Suppressor macrophage (primary cell): ENCODE results near the gene DAPP1.
A peak's percentile ranks its signal among the peaks of the same experiment; 100 is the strongest.
"Not testable (repeated sequence)": the region's sequence is repeated elsewhere in the genome, so short reads cannot be mapped to it uniquely, and the experiment has no call there.

Experiments used
- DNase-seq, 4 experiments: peaks; one replicate each; pipeline ENCODE4 v3.0.0-alpha.2; 2020 to 2022

The DAPP1 gene

DNA sequence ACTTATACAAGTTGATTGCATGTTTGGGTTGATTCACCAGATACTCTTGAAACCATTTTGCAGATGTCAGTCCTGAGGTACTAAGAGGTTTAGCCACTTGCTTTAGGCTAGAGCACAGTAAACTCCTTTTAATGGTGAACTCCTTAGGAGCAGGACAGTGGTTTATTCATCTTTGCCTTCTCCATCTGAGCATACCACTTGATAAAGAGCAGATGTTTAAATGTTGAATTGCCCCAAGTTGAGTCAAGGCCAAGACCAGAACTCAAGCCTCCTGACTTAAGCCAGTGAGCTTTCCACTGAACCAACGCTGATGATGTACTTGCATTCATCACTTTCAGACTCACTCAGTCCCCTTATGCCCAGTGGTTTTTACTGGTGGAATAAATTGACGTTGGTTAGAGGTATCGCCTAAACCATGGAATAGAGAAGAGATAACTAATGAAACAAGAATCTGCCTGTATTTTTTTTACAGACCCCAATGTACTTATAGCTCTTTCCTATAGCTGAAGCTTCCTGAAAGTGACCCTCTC is 7.5 kb downstream of the DAPP1 start:
- no peak for DNase-seq

GRCh38 chr4:99825272-99825671 is 8.6 kb downstream of the DAPP1 start:
- no peak for DNase-seq

DNA sequence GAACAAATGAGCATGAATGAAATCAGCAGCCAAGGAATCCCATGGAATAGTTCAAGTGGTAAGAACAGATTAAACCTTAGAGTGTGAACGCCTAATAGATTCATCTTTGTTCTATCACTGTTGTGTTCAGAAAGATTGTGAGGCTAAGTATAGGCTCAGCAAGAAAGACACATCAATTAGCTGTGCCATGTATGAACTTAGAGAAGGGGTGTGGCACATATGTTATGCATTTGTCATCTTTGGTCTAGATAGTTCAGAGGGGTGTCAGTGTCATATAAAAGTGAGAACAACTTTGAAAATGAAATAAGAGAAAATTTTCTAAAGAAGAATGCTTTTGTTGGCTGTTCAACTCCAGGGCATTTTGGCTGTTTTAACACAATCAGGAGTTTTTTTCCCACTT is 9.4 kb downstream of the DAPP1 start:
- no peak for DNase-seq

DNA sequence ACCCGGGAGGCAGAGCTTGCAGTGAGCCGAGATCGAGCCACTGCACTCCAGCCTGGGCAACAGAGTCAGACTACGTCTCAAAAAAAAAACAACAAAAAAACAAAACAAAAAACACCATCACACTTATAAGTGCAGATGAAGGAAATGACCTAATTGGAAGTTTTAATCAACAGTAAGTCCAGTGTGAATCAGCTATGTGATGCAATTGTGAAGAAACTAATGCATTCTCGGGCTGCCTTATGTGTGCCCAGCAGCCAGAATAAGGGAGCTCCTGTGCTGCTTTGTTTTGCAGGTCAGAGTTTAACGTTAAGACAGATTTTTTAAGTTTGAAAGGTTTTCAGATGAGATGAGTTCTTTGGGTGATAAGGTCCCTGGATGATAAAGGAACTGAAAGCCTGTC is 10.8 kb downstream of the DAPP1 start:
- DNase-seq: peak in 2 of 4 experiments; percentile 43 to 50

- DNase-seq: no peak
Measured at GRCh38 chr4:99827857-99828256, 11.2 kb downstream of the DAPP1 start.

DNA sequence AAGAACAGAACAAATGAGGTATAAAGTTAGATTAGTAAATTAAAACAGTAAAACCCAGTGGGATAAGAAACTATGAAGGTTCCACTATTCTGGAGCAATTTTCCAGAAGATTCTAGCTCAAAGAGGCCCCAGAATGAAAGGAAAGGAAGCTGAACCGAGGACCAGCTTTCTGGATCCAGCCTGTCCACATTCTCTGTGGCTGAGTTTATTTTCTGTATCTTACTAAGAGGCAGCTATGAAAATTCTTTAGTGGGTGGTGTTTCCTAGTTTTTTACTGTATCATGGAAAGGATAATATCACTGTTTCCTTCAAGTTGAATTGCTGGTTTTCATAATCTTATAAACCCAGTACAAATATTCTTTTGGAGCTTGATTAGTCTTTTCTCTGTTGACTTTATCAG is 11.8 kb downstream of the DAPP1 start:
- no peak for DNase-seq

- not testable (repeated sequence) for DNase-seq
Measured at GRCh38 chr4:99830051-99830450, 13.4 kb downstream of the DAPP1 start.

DNA sequence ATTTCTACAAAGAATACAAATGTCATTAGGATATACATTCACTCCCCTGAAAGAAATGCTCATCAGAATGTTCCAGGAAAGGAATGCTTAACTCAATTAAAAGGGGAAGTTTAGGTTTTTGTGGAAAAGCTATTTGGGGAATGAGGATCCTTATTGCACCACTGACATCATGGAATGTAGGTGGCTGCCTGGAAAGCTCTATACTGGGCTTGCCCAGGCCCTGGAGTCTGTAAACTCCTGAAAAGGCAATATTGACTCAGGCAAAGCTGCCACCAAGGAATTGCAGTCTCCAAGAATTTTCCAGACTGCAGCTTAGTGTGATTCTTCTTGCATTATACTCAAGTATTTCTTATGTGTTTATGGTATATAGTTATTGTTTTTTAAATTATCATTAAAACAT is 15.7 kb downstream of the DAPP1 start:
- DNase-seq: no peak

GRCh38 chr4:99832758-99833157 is 16.1 kb downstream of the DAPP1 start:
- DNase-seq: no peak

GRCh38 chr4:99833756-99834155 is 17.1 kb downstream of the DAPP1 start:
- no peak for DNase-seq

- DNase-seq: no peak
Measured at GRCh38 chr4:99834569-99834968, 17.9 kb downstream of the DAPP1 start.

DNA sequence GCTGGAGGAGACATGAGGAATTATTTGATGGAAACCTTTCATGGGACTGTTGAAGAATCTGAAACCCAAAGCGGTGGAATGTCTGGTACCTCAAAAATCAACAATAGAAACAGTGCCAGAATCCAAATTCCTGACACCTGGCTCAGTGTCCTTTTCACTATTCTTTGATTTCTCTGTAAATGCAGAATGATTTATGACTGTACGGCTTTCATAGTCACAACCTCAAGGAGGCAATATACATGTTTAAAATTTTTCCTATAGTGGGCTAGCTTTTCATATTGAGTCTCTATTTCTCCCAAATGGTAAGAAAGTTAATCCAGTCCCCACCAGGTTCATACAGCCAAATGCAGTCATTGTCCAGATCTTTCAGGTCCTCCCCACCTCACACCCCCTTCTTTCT is 19.3 kb downstream of the DAPP1 start:
- DNase-seq: no peak

DNA sequence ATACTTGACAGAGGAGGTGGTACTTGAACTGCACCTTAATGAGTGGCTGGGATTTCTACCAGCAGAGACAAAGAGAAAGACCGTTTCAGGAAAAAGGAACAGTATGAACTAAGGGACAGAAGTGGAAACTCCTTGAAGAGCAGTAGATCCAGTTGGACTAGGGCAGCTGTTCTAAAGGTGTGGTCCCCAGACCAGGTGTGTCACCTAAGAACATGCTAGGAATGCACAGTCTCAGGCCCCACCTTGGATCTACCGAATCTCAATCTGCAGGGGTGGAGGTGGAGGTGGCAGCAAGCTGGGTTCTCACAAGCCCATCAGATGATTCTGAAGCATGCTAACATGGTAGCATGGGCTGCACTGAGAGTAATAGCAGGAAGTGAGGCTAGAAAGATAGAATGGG is 22.3 kb downstream of the DAPP1 start:
- DNase-seq: no peak

- no peak for DNase-seq
Measured at GRCh38 chr4:99841129-99841528, 24.5 kb downstream of the DAPP1 start.

DNA sequence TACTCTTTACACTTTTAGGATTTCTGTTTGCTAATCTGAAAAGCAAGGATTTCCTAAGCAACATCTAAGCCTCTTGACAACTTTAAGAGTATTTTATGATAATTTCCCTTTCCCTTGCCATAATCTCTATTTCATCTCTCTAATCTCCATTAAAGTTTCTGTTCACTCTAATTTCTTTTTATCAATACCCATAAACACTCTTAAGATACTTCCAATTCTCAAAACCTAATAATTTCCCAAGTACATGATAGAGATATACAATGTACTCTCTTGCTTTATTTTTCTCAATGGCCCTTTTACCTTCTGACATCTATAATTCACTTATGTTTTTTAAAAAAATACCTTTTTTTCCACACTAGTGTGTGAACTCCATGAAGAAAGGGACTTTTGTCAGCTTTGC is 26.8 kb downstream of the DAPP1 start:
- DNase-seq: no peak

- no peak for DNase-seq
Measured at GRCh38 chr4:99844048-99844447, 27.4 kb downstream of the DAPP1 start.

GRCh38 chr4:99845179-99845578 is 28.6 kb downstream of the DAPP1 start:
- DNase-seq: no peak

DNA sequence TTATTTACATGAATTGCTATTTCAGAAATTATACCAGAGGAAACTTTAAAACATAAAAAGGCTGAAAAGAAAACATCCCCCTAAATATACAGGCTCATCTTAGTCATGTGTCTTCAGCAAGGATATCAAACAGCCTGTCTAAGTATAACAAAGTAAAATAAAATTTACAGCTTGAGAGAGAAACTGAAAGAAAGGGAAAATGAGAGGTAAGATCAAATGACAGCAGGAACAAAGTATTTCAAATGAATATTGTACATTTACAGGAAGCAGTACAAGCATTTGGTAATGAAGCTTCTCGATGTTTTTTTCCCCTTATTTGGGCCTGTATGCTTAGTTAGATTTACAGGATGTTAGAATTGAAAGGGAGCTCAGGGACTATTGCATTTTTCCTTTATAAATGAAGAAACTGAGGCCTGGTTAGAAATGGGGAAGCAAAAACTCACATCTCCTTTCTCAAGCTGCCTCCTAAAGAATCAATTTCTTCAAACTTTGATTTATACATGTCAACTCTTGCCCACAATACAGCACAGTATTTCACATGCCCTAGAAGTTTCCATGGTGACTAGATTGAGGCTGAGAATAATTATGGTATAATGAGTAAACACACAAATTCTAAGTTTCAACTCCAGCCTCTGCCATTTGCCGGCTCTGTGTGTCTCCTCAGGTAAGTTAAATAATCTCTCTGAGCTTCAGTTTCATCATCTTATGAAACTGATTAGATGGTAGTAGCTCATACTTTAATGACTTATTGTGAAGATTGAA is 29.3 kb downstream of the DAPP1 start:
- DNase-seq: no peak

DNA sequence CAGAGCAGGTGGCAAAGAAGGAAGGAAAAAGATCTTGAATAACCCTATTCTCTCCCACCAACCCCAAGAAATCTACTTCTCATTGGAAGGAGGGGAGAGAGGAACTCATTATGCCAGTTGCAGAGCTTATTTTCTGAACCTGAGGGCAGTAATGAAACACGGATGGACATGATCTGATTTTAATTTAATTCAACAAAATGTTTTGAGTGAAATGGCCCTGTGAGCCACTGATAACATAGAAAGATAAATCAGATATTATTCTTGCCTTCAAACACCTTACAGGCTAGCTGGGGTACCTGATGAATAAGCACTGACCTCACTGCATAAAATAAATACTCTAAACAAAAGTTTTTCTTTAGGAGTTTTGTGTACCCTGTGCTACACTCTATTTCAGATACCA is 30.3 kb downstream of the DAPP1 start:
- DNase-seq: no peak

DNA sequence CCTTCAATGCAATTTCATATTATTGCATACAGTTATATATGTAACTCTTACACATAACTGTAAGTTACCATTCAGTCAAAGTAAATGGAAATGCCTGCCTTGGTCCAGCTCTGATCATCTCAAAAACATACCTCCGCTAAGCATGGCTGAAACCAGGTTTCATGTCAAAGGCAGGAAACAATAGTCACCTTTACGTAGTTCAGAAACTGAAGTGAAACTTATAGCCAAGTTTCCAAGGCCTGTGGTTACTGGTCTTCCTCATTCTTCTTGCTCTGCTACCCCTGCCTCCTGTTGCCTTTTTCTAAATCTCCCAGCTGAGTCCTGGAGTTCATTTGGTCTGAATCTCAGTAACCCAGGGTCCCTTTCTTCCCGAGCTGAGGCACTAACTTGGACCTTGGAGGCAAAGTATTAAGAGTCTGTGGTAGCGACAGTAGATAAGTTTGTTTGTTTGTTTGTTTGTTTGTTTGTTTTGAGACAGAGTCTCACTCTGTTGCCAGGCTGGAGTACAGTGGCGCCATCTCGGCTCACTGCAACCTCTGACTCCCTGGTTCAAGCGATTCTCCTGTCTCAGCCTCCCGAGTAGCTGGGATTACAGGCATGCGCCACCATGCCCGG is 30.8 kb downstream of the DAPP1 start:
- peak; percentile 23 to 63 (median 52) for DNase-seq

DNA sequence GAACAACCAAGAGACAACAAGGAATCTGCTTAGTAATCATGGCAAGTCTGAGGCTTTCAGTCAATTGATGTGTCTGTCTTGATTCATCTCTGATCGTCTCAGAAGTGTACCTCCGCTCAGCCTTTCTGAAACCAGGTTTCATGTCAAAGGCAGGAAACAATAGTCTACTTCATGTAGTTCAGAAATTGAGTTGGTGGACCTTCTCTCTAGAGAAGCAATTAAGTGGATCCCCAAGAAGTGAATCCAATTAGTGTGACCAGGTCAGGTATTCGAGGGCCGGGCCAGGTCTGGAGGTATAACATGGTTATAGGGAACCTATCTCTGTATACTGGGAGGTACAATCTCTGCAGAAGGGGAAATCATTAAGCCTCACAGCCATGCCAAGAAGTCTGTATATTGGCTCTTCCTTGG is 32.0 kb downstream of the DAPP1 start:
- DNase-seq: no peak

DNA sequence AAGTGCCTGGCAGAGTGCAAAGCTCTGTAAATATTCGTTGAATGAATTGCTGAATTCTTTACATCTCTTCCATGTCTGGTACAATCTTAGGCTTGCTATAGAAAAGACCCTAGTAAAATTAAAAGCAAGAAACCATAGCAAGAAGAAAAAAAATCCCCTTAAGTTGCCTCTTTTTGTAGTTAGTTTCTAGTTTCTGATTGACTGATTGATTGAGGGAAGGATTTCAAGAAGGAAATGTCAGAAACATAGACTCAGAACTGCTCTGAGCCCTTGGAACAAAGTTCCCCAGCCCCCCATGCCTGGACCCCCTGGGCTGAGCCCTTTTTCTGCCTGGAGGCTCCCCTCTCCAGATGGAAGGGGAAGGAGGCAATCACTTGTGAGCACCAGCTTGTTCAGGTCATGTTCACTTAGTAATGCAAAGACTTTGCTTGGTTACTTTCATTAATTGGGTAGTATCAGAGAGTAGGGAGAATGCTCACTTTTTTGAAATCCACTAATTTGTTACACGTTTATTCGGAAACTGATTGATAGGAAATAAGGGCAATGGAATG is 35.6 kb downstream of the DAPP1 start:
- DNase-seq: no peak

- no peak for DNase-seq
Measured at GRCh38 chr4:99853190-99853589, 36.6 kb downstream of the DAPP1 start.

- DNase-seq: no peak
Measured at GRCh38 chr4:99853999-99854398, 37.4 kb downstream of the DAPP1 start.
